GM06990 (cell line): ENCODE measurements around the gene DUSP10.

Experiments used
- DNase-seq: peaks from one replicate; pipeline ENCODE4 v3.0.0-alpha.2; 2011; ENCODE audit not compliant: insufficient read length; ENCODE audit errors: extremely low read depth
- H3K27me3 ChIP-seq: replicated peaks from 2 replicates; pipeline ENCODE4 v1.6.0; 2011; ENCODE audit warnings: low read length; ENCODE audit not compliant: control insufficient read depth, insufficient read depth
- H3K36me3 ChIP-seq: 2 replicates; pipeline ENCODE4 v1.5.1; 2011; ENCODE audit warnings: low read length; ENCODE audit not compliant: control insufficient read depth, insufficient read depth
- H3K4me3 ChIP-seq: replicated peaks from 2 replicates; pipeline ENCODE4 v1.5.1; 2011; ENCODE audit warnings: low read depth, mild to moderate bottlenecking, control low read depth, low read length
- TF ChIP-seq, protein P1 (sequence below): IDR thresholded peaks from 2 replicates; pipeline ENCODE4 v1.5.1; 2011; ENCODE audit warnings: low read length, control low read depth, mild to moderate bottlenecking, inconsistent platforms; ENCODE audit not compliant: insufficient read depth, poor library complexity, severe bottlenecking

DUSP10 gene

DNA sequence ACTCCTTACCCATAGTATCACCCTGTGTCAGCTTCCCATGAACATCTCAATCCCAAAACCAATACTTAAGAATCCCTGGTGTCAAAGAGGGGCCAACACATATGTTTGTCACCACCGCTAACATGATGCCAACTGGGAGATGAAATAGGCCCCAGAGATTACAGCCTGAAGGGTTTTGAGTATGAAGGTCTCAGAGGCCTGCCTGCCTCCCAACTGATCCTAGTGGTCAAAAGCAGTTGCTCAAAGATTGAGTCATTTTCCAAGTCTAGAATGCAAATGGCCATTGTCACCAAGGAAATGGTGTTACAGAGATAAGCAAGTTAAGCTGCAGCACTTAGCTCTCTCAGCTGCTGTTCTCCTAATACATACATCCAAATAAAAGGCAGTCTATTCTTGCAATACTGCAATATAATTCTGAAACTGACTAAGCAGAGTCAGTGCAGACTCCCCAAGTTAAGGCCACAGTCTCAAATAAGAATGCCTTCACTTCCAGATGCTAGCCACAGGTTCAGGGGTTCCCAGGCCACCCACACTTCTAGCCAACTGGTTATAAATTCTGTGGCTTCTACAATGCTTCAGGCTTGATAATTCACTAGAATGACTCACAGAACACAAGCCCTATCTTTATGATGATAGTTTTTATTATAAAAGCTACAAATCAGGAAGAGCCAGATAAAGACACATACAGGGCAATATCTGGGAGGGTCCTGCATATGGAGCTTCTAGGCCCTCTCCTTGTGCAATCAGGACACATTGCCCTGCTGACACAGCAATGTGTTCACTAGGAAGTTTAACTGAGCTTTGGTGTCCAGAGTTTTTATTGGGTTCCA is 18.7 kb downstream of the DUSP10 start:
- Histone ChIP-seq H3K4me3 (no peak overlapping the region), H3K27me3 (no peaks in the 10 kb centered on the region), H3K36me3 (peaks cover 9% of the 10 kb centered on the region)
- no peak for DNase-seq
- TF ChIP-seq, protein P1, sequence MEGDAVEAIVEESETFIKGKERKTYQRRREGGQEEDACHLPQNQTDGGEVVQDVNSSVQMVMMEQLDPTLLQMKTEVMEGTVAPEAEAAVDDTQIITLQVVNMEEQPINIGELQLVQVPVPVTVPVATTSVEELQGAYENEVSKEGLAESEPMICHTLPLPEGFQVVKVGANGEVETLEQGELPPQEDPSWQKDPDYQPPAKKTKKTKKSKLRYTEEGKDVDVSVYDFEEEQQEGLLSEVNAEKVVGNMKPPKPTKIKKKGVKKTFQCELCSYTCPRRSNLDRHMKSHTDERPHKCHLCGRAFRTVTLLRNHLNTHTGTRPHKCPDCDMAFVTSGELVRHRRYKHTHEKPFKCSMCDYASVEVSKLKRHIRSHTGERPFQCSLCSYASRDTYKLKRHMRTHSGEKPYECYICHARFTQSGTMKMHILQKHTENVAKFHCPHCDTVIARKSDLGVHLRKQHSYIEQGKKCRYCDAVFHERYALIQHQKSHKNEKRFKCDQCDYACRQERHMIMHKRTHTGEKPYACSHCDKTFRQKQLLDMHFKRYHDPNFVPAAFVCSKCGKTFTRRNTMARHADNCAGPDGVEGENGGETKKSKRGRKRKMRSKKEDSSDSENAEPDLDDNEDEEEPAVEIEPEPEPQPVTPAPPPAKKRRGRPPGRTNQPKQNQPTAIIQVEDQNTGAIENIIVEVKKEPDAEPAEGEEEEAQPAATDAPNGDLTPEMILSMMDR, result no peak

DNA sequence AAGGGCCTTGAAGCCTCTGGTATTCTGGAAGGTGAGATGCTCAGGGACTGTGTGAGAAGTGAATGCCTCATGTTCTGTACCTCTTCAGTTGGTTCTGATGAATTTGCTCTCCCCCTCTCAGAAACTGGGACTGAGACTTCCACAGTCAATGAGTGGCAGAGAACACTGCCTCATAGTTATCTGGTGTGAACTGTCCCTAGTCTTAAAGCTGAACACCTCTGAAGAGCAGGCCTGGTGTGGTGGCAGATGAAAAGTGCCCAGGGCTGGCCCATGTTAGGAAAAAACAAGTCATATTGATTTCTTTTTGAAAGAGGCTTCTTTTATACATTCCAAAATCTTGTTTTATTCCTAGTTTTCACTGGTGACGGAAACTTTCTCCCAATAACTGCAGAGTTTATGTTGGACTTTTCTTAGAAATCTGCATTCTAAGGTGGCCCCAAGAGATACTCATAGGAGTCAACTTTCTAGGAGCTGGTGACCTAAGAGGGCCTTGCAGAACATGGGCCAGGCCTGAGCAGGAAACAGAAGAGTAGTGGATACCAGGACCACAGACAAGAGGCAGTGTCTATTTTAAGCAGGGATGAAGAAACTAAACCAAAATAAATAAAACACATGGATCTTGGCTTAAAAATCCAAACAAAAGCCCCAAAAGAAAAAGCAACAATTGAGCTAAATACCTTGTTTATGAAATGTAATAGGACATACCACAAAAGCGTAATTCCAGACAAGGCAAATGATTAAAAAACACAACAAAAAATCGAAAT is 19.5 kb downstream of the DUSP10 start:
- peaks cover 9% of the 10 kb centered on the region for H3K36me3 ChIP-seq
- H3K4me3 ChIP-seq, result no peak overlapping the region
- DNase-seq, result no peak
- TF ChIP-seq, protein P1, result no peak
- no peaks in the 10 kb centered on the region for H3K27me3 ChIP-seq

DNA sequence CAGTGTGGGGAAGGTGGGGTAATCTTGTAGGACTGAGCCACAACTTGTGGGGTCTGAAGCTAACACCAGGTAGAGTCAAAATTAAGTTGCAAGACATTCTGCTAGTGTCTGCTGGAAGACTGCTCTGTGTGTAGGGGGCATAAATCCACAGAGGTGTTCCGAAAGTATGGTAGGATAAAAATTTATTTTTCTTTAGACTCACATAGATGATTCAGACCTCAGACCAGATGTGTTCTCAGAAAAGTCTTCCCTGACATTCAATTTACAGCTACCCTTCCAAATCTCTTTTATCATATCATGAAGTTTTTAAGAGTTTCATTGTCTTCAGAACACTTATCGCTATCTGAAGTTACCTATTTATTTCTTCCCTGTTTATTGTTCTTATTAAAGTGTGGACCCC is 21.3 kb downstream of the DUSP10 start:
- H3K4me3 ChIP-seq, result no peak overlapping the region
- H3K36me3 ChIP-seq, result peaks cover 9% of the 10 kb centered on the region
- H3K27me3 ChIP-seq, result no peaks in the 10 kb centered on the region
- no peak for DNase-seq
- TF ChIP-seq, protein P1, result no peak

DNA sequence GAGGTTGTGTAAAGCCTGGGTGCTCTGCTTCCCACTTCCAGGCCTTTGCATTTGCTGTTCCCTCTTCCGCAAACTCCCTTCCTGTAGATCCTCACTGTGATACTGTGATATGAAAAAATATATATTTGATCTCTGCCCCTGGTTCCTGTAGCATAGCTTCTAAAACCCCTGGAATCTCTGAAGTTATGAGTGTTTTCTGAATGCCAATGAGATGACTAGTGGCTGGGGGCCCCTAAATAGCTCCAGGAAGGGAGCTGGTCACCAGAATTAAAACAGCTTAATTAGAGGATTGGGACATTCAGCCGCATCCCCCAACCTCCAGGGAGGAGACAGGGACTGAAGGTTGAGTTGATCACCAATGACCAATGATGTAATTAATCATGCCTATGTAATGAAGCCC is 21.9 kb downstream of the DUSP10 start:
- H3K27me3 ChIP-seq, result no peaks in the 10 kb centered on the region
- TF ChIP-seq, protein P1, result no peak
- H3K36me3 ChIP-seq, result peaks cover 8% of the 10 kb centered on the region
- H3K4me3 ChIP-seq, result no peak overlapping the region
- DNase-seq, result no peak

DNA sequence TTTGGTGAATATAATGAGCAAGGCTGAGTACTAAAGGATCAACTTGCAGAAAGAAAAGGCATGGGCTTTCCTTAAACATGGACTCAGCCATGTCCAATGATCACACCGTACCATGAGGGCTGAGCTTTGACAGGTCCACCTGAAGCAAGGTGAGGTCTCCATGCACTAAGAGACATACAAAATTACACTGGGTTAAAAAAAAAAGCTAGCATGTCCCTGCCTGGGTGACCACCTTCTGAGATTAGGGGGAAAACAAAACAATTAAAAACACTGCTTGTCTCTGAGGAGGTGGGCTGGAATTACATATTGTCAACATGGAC is 22.7 kb downstream of the DUSP10 start:
- DNase-seq, result no peak
- no peak overlapping the region for H3K4me3 ChIP-seq
- H3K36me3 ChIP-seq, result peaks cover 6% of the 10 kb centered on the region
- TF ChIP-seq, protein P1, result no peak
- no peaks in the 10 kb centered on the region for H3K27me3 ChIP-seq
